Epithelial cell of proximal tubule (primary cell): ENCODE data around the gene GMEB2. TPM values are rescaled to one million over a fixed set of nuclear protein-coding genes. Genes with fewer than 3 reads are reported as not detected.
A peak's percentile ranks its signal among the peaks of the same experiment; 100 is the strongest.
"Not testable (repeated sequence)": the region's sequence is repeated elsewhere in the genome, so short reads cannot be mapped to it uniquely, and the experiment has no call there.

Experiments used
- DNase-seq: peaks from one replicate; pipeline ENCODE4 v3.0.0-alpha.2; 2011; ENCODE audit warnings: low read depth
- H3K4me3 ChIP-seq: 2 replicates; pipeline ENCODE4 v1.5.1; 2011; ENCODE audit warnings: low read depth, mild to moderate bottlenecking, low read length
- total RNA-seq: library from RNA; depleted of rRNA; stranded (reverse); fragments of >200 nt; gene quantifications from 2 replicates; pipeline ENCODE4 v1.2.3, GENCODE V29; 2015
- TF ChIP-seq, protein P1 (sequence below): conservative IDR thresholded peaks from 2 replicates; pipeline ENCODE4 v1.5.1; 2012; ENCODE audit warnings: low read depth, mild to moderate bottlenecking, low read length

Gene GMEB2
- total RNA-seq, 1 donor from 2014 or later = 10.5 TPM

DNA sequence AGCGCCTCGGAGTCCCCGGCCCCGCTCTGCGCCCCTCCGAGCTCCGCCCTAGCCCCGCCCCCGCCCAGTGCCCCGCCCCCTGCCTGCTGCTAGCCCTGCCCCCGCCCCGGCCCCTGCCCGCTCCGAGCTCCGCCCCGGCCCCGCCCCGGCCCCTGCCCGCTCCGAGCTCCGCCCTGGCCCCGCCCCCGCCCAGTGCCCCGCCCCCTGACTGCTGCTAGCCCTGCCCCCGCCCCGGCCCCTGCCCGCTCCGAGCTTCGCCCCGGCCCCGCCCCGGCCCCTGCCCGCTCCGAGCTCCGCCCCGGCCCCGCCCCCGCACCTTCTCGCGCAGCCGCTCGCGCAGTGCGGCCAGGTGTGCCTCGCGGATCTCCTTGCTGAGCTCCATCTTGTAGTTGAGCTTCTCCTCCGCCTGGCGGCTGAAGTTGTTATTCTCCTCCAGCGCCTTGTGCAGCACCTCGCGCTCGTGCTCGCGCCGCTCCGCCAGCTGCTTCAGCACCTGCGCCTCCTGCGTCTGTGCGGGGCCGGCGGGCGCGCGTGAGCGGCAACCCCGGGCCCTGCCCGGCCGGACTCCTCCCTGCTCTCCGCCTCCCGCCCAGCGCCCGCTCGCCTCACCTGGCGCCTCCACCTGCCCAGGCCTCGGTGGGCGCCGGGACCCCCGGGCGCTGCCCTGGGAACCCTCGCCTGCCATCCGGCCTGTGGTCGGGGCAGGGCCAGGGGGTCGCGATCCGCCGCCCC is 15.1 kb upstream of the GMEB2 start:
- H3K4me3 ChIP-seq = peak overlapping the region; percentile 52
- TF ChIP-seq, protein P1, sequence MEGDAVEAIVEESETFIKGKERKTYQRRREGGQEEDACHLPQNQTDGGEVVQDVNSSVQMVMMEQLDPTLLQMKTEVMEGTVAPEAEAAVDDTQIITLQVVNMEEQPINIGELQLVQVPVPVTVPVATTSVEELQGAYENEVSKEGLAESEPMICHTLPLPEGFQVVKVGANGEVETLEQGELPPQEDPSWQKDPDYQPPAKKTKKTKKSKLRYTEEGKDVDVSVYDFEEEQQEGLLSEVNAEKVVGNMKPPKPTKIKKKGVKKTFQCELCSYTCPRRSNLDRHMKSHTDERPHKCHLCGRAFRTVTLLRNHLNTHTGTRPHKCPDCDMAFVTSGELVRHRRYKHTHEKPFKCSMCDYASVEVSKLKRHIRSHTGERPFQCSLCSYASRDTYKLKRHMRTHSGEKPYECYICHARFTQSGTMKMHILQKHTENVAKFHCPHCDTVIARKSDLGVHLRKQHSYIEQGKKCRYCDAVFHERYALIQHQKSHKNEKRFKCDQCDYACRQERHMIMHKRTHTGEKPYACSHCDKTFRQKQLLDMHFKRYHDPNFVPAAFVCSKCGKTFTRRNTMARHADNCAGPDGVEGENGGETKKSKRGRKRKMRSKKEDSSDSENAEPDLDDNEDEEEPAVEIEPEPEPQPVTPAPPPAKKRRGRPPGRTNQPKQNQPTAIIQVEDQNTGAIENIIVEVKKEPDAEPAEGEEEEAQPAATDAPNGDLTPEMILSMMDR = peak; percentile 44
- DNase-seq = no peak

DNA sequence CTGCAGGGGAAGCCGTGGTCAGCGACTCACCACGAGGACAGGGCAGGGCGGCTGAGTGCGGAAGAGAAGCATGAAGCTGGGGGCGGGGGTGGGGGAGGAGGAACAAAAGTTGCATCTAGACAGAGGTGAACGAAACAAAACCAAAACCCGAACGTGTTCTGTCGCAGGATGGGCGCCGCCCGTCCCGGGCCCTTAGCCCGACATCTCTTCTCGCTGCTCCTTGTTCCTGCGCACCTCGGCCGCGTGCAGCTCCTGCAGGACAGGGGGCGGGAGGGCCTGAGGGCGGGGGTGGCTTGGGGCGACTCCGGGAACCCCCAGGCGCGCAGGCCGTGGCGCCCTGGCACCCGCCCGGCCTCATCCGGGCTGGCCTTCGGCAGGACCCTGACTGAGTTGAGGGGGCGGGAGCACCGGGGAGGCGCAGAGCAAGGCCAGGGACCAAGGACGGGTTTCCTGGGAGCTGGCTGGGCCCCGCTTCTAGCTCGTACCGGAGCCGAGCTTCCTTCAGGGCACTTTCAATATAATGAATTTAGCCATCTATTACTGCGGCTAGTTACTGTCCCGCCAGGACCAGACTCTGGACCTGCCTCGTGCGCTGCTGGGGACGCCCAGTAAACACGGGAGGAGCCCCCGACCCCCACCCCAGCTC is 14.4 kb upstream of the GMEB2 start:
- no peak for DNase-seq
- TF ChIP-seq, protein P1 = no peak
- peak overlapping the region; percentile 52 for H3K4me3 ChIP-seq

DNA sequence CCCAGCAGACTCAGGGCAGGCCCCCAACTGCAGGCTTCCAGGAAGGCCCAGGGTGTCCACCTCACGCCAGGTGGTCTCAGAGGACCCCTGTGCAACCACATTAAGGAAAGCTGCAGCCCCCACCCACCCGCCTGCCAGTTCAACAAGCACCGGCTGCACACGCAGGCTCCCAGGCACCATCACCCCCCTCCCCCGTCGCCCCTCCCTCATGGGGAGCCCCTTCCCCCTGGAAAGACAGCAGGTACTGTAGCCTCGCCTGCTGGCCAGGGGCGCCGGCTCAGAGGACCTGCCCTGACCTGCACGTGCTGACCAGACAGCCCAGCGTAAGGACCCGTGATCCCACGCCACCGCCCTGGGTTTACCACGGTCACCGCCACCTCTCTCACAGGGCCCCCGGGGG is 13.8 kb upstream of the GMEB2 start:
- DNase-seq = not testable (repeated sequence)

DNA sequence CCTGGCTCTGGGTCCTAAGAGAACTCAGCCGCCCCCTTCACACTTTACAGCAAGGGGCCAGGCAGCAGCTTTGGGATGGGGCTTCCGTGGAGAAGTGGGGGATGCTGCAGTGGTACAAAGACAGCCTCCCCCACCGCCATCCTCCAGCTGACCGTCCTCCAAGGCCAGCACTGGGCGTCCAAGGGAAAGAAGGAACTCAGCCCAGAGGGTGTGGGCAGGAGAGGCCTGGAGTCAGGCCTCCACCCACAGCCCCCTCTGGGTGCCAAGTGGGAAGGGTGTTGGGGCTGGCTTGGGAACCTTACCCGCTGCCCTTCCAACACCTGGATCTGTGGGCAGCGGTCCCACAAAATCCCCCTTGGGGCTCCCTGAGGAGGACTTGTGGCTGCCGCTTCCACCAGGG is 13.2 kb upstream of the GMEB2 start:
- DNase-seq = no peak
- no peak overlapping the region for H3K4me3 ChIP-seq
- TF ChIP-seq, protein P1 = no peak

More for the DNA sequence above, 13.8 kb upstream of the GMEB2 start:
- not testable (repeated sequence) for H3K4me3 ChIP-seq

DNA sequence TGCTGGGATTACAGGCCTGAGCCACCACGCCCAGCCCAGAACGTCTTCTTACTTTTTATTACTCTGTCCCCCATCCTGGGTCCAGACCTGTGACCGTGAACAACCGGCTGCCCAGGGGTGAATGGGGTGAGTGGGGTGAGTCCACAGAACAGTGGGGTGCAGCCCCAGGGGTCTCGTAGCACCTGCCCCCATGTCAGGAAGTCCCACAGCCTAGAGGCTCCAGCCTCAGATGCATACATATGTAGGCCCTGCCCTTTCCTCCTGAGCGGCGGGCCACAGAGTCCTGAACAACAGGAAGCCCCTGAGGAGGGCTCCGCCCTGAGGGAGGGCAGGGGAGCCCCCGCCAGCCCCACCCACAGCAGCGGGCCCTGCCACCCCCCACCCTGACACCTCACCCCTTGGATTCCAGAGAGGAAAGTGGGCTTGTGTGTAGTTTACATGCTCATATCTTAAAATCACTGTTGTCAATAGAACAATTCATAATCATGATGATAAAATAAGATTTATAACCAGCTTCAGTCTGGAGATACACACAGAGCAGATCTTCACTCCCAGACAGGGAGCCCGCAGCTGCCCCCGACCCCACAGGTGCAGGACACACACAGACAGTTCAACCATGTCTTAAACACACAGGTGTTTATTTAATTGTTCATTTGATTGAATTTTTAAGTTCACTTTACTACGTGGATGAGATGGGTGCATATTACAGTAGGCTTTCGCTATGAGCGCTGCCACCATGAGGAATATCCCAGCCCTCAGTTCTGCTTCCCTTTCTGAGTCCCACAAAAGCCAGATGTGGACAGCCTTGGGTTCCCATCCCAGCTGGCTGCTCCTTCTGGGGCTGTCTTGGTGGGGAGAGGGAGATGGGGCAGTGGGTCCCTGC is 12.4 kb upstream of the GMEB2 start:
- DNase-seq = no peak
- H3K4me3 ChIP-seq = no peak overlapping the region
- TF ChIP-seq, protein P1 = no peak

DNA sequence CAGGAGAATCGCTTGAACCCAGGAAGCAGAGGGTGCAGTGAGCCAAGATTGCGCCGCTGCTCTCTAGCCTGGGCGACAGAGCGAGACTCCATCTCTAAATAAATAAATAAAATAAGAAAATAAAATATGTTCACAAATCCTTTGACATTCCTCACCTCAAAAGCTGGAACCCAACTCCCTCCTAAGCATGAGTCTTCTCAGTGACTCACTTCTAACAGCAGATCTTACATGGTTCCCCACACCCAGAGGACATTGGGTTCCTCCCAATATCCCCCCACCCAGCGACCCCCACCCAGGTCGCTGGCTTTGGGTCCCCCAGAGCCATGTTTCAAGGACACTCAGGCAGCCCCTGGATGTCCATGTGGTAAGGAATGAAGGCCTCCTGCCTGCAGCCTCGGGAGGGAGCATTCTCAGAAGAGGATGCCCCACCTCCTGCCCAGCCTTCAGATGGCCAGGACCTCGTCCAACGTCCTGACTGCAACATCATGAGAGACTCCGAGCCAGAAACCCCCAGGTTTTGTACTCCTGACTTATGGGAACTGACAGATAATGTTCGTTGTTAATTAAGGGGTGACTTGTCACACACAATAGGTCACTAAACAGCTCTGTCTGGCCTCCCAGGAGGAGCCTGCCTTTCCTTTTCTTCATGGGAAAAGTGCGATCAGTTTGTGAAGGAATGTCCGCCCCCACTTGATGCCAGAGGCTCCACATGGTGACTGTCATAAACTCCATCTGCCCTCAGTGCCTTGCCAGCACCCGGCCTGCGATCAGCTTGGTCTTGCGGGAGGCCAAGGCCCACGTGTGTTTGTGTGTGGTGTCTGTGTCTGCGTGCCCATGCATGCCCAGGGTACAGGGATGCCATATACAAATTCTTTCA is 10.1 kb upstream of the GMEB2 start:
- H3K4me3 ChIP-seq = no peak overlapping the region
- DNase-seq = no peak
- TF ChIP-seq, protein P1 = no peak
